KMS-11 (cell line): Measurements from ENCODE around the gene NTN5.
"Not testable (repeated sequence)": the region's sequence is repeated elsewhere in the genome, so short reads cannot be mapped to it uniquely, and the experiment has no call there.

Source experiments
- H2AFZ ChIP-seq: fragments of 200-600 bp; sonication (generic); 2 replicates; pipeline ENCODE4 v1.6.1; 2016; ENCODE audit warnings: antibody characterized with exemption, mixed run types, low read depth
- H3K27ac ChIP-seq: fragments of 200-600 bp; sonication (generic); 2 replicates; pipeline ENCODE4 v1.6.1; 2016; ENCODE audit warnings: mild to moderate bottlenecking, mixed run types
- H3K27me3 ChIP-seq: fragments of 200-600 bp; sonication (generic); 2 replicates; pipeline ENCODE4 v1.6.1; 2017; ENCODE audit warnings: mild to moderate bottlenecking, low read depth, mixed run types, moderate library complexity; ENCODE audit not compliant: insufficient read depth
- H3K36me3 ChIP-seq: fragments of 200-600 bp; sonication (generic); 2 replicates; pipeline ENCODE4 v1.6.1; 2017; ENCODE audit warnings: mild to moderate bottlenecking, mixed run types; ENCODE audit not compliant: insufficient read depth
- H3K4me1 ChIP-seq: fragments of 200-600 bp; sonication (generic); 2 replicates; pipeline ENCODE4 v1.6.1; 2016; ENCODE audit warnings: mild to moderate bottlenecking, low read depth, mixed run types; ENCODE audit not compliant: poor library complexity, severe bottlenecking
- H3K4me2 ChIP-seq: fragments of 200-600 bp; sonication (generic); 2 replicates; pipeline ENCODE4 v1.7.0; 2016; ENCODE audit warnings: mild to moderate bottlenecking, mixed run types
- H3K4me3 ChIP-seq: fragments of 200-600 bp; sonication (generic); IDR thresholded peaks from 2 replicates; pipeline ENCODE4 v1.6.1; 2017; ENCODE audit warnings: low read depth, low read length, mixed read lengths; ENCODE audit not compliant: insufficient read depth
- H3K79me2 ChIP-seq: fragments of 200-600 bp; sonication (generic); 2 replicates; pipeline ENCODE4 v1.6.1; 2016; ENCODE audit warnings: low read depth, mixed run types; ENCODE audit not compliant: insufficient read depth
- H3K9ac ChIP-seq: fragments of 200-600 bp; sonication (generic); 2 replicates; pipeline ENCODE4 v1.6.1; 2016; ENCODE audit warnings: mild to moderate bottlenecking, mixed run types
- H4K20me1 ChIP-seq: fragments of 200-600 bp; sonication (generic); 2 replicates; pipeline ENCODE4 v1.6.1; 2016; ENCODE audit warnings: mild to moderate bottlenecking, mixed run types; ENCODE audit not compliant: insufficient read depth
- TF ChIP-seq, protein P1 (sequence below): fragments of 200-600 bp; sonication (generic); conservative IDR thresholded peaks from 2 replicates; pipeline ENCODE4 v1.6.1; 2017; ENCODE audit warnings: low read depth, mild to moderate bottlenecking, antibody characterized with exemption, low read length, moderate library complexity, mixed read lengths

Gene NTN5

DNA sequence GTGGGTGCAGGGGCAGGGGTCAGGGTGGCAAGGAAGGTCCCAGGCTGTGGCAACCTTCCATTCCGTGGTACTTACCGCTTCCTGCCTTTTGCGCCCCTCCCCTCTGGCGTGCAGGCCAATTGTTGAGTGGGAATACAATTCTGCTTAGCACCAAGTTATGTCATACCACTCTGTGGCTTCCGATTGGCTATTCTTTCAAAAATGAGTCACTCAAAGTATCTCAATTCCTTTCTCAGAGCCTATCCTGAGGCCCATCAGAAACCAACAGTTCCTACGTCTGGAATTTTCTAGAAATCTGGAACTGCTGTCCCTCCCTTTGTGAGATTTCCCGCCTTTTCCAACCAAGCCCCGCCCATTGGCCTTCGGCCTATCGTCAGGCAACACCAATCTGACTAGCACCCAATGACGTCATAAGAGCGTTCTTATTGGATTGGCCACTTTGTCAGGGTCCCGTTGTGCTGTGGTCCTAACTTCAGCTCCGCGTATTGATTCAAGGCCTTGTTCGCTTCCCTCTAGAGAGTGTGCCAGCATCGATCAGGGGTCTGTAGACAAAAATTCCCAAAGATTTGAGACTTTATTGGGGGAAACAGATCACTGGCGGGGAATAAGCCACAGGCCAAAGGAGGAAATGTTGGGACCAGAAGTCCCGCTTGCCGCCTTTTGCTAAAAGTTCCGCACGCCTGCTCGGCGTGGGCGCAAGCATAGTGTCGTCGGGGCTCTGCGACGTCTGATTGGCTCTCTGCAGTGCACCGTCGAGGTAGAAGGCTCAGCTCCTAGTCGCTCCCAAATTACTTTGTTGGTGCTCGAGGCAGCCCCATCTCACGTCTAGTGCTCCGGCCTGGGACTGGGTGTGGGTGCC, 11.7 kb downstream of the NTN5 start:
- Histone ChIP-seq H3K9ac (peak overlapping the region; percentile 40; the same call in 1 of the 2 replicates), H3K79me2 (no peaks in the 10 kb centered on the region), H2AFZ (peak overlapping the region; percentile 77), H4K20me1 (no peaks in the 10 kb centered on the region), H3K4me2 (peak overlapping the region; percentile 46), H3K36me3 (no peaks in the 10 kb centered on the region), H3K4me3 (no peak overlapping the region), H3K27me3 (peaks cover 30% of the 10 kb centered on the region), H3K4me1 (peaks cover 13% of the 10 kb centered on the region), H3K27ac (peak overlapping the region; percentile 61)
- TF ChIP-seq, protein P1, sequence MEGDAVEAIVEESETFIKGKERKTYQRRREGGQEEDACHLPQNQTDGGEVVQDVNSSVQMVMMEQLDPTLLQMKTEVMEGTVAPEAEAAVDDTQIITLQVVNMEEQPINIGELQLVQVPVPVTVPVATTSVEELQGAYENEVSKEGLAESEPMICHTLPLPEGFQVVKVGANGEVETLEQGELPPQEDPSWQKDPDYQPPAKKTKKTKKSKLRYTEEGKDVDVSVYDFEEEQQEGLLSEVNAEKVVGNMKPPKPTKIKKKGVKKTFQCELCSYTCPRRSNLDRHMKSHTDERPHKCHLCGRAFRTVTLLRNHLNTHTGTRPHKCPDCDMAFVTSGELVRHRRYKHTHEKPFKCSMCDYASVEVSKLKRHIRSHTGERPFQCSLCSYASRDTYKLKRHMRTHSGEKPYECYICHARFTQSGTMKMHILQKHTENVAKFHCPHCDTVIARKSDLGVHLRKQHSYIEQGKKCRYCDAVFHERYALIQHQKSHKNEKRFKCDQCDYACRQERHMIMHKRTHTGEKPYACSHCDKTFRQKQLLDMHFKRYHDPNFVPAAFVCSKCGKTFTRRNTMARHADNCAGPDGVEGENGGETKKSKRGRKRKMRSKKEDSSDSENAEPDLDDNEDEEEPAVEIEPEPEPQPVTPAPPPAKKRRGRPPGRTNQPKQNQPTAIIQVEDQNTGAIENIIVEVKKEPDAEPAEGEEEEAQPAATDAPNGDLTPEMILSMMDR = no peak

- H3K4me3 ChIP-seq = no peak overlapping the region
- H3K27me3 ChIP-seq = peaks cover 36% of the 10 kb centered on the region
- H3K27ac ChIP-seq = no peak overlapping the region
- no peaks in the 10 kb centered on the region for H3K79me2 ChIP-seq
- no peak overlapping the region for H3K4me2 ChIP-seq
- H3K36me3 ChIP-seq = no peaks in the 10 kb centered on the region
- no peak overlapping the region for H3K9ac ChIP-seq
- H4K20me1 ChIP-seq = no peaks in the 10 kb centered on the region
- TF ChIP-seq, protein P1 = no peak
- no peak overlapping the region for H2AFZ ChIP-seq
- H3K4me1 ChIP-seq = peaks cover 13% of the 10 kb centered on the region
These were observed 13.0 kb downstream of the NTN5 start for GRCh38 chr19:48659768-48660167.

DNA sequence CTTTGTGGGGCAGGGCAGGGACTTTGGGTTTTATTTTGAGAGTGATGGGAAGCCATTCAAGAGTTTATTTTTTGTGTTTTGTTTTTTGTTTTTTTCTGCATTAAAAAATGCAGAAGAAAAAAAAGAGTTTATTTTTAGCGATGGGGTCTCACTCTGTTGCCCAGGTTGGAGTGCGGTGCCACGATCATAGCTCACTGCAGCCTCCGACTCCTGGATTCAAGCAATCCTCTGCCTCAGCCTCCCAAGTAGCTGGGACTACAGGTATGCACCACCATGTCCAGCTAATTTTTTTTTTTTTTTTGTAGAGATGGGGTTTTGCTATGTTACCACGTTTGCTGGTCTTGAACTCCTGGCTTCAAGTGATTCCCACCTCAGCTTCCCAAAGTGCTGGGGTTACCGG, 14.3 kb downstream of the NTN5 start:
- no peak overlapping the region for H2AFZ ChIP-seq
- H3K36me3 ChIP-seq = no peaks in the 10 kb centered on the region
- peaks cover 19% of the 10 kb centered on the region for H3K4me1 ChIP-seq
- H3K27ac ChIP-seq = no peak overlapping the region
- no peak overlapping the region for H3K4me2 ChIP-seq
- H3K4me3 ChIP-seq = no peak overlapping the region
- TF ChIP-seq, protein P1 = no peak
- H4K20me1 ChIP-seq = no peaks in the 10 kb centered on the region
- H3K9ac ChIP-seq = no peak overlapping the region
- H3K79me2 ChIP-seq = no peaks in the 10 kb centered on the region
- peaks cover 34% of the 10 kb centered on the region for H3K27me3 ChIP-seq

DNA sequence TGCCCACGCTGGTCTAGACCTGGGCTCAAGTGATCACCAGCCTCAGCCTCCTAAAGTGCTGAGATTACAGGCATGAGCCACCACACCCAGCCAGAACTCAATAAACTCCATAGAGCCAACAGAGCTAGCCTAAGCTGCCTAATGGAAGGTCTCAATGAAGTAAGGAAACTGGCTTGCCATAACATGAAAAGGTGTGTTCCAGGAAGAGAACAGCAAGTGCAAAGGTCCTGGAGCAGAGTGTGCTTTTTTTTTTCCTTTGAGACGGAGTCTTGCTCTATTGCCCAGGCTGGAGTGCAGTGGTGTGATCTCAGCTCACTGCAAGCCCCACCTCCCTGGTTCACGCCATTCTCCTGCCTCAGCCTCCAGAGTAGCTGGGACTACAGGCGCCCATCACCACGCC, 15.0 kb downstream of the NTN5 start:
- peaks cover 34% of the 10 kb centered on the region for H3K27me3 ChIP-seq
- H3K4me2 ChIP-seq, H2AFZ ChIP-seq, H3K27ac ChIP-seq, H4K20me1 ChIP-seq, H3K4me3 ChIP-seq, H3K79me2 ChIP-seq, H3K9ac ChIP-seq, H3K36me3 ChIP-seq: not testable (repeated sequence)
- H3K4me1 ChIP-seq = peaks cover 19% of the 10 kb centered on the region

- Histone ChIP-seq H3K36me3 (no peaks in the 10 kb centered on the region), H3K9ac (no peak overlapping the region), H4K20me1 (no peaks in the 10 kb centered on the region), H3K79me2 (no peaks in the 10 kb centered on the region), H3K4me1 (peaks cover 19% of the 10 kb centered on the region), H3K4me3 (no peak overlapping the region), H3K4me2 (no peak overlapping the region), H3K27me3 (peaks cover 34% of the 10 kb centered on the region), H3K27ac (no peak overlapping the region), H2AFZ (no peak overlapping the region)
- TF ChIP-seq, protein P1 = no peak
These were observed 15.9 kb downstream of the NTN5 start for GRCh38 chr19:48656840-48657474.
